Thyroid gland (tissue), 4 donors: ENCODE data around the gene MYLK2. TPM values are rescaled to one million over a fixed set of nuclear protein-coding genes. Genes with fewer than 3 reads are reported as not detected.

ENCODE experiments used
- DNase-seq, 2 donors: peaks; one replicate each; pipeline ENCODE4 v3.0.0-alpha.2; 2019
- H3K27ac ChIP-seq, 3 donors: fragments of 200-600 bp; sonication (generic); 1 replicate in 2 of 3; 2 replicates in 1 of 3; pipeline ENCODE4 v1.5.1; 2016 to 2019; ENCODE audit warnings: mild to moderate bottlenecking in 1 of 3, moderate library complexity in 1 of 3
- H3K27me3 ChIP-seq: fragments of 200-600 bp; sonication (generic); one replicate; pipeline ENCODE4 v1.5.1; 2019
- H3K36me3 ChIP-seq, 2 donors: fragments of 200-600 bp; sonication (generic); one replicate each; pipeline ENCODE4 v1.5.1; 2016 to 2019
- H3K4me1 ChIP-seq, 2 donors: fragments of 200-600 bp; sonication (generic); one replicate each; pipeline ENCODE4 v1.5.1; 2017 to 2019
- H3K4me3 ChIP-seq, 3 donors: fragments of 200-600 bp; sonication (generic); replicated peaks in 1 of 3; 1 replicate in 2 of 3; 2 replicates in 1 of 3; pipeline ENCODE4 v1.5.1; 2016; ENCODE audit warnings: mild to moderate bottlenecking in 1 of 3
- H3K9me3 ChIP-seq: fragments of 200-600 bp; sonication (generic); one replicate; pipeline ENCODE4 v1.5.1; 2017
- CTCF ChIP-seq, 6 experiments: fragments of 200-600 bp in 3 of 6; fragments of 450-650 bp in 3 of 6; sonication (generic) in 3 of 6; IDR thresholded peaks; one replicate each; pipeline ENCODE4 v1.5.1; 2016 to 2019; ENCODE audit warnings: antibody characterized with exemption in 6 of 6, mild to moderate bottlenecking in 2 of 6, inconsistent platforms in 1 of 6, moderate library complexity in 1 of 6
- POLR2A ChIP-seq, 2 donors: fragments of 450-650 bp; IDR thresholded peaks; one replicate each; pipeline ENCODE4 v1.6.1; 2017; ENCODE audit warnings: antibody characterized with exemption in 2 of 2, mild to moderate bottlenecking in 2 of 2, moderate library complexity in 1 of 2
- WGBS, 2 donors: methylation state at CpG; one replicate each; pipeline ENCODE4 v1.1.5; 2017; 5-methylcytosine and 5-hydroxymethylcytosine counted together
- intact Hi-C: fragments of 100-400 bp; cut with DNase I; formaldehyde crosslinking; loops from one replicate; pipeline ENCODE4 v1.15.1; 2023
- total RNA-seq, 4 donors: library from RNA; depleted of rRNA; stranded (reverse); fragments of >200 nt; gene quantifications; one replicate each; pipeline ENCODE4 v1.2.3, GENCODE V29; 2016

The MYLK2 gene
- total RNA-seq, 4 donors from 2014 or later = 0.22 to 0.83 TPM; not detected in 2

- TF ChIP-seq CTCF (IDR thresholded peaks at IDR 0.05) = no peak
- no peak for TF ChIP-seq POLR2A (IDR thresholded peaks at IDR 0.05)
- intact Hi-C loops = loop anchor here (10.0 kb wide), 2 partner anchors 93 to 203 kb away; partner anchors contain the start of gene COX4I2
- 56 to 66% methylated on average over 3 of the region's 3 CpGs for WGBS, 2 donors
- Histone ChIP-seq H3K36me3 (no peaks in the 10 kb centered on the region), H3K4me3 (no peak overlapping the region), H3K4me1 (peaks cover 0 to 36% of the 10 kb centered on the region in 2 donors), H3K9me3 (no peaks in the 10 kb centered on the region), H3K27ac (peak overlapping the region in 1 of 3 donors; percentile 28), H3K27me3 (no peaks in the 10 kb centered on the region)
- no peak for DNase-seq
Measured at GRCh38 chr20:31837896-31838397, 18.8 kb downstream of the MYLK2 start.

- 73 to 75% methylated on average over 9 of the region's 9 CpGs for WGBS, 2 donors
- H3K36me3 ChIP-seq = no peaks in the 10 kb centered on the region
- no peaks in the 10 kb centered on the region for H3K27me3 ChIP-seq
- H3K27ac ChIP-seq = peak overlapping the region in 1 of 3 donors; percentile 28
- TF ChIP-seq CTCF (IDR thresholded peaks at IDR 0.05) = no peak
- no peak for TF ChIP-seq POLR2A (IDR thresholded peaks at IDR 0.05)
- intact Hi-C loops = loop anchor here (10.0 kb wide), 2 partner anchors 94 to 204 kb away; partner anchors contain the start of gene COX4I2
- H3K4me1 ChIP-seq = peaks cover 0 to 39% of the 10 kb centered on the region in 2 donors
- H3K4me3 ChIP-seq = no peak overlapping the region
- DNase-seq = peak in 1 of 2 donors; percentile 37
- H3K9me3 ChIP-seq = no peaks in the 10 kb centered on the region
Measured at GRCh38 chr20:31838646-31839292, 19.6 kb downstream of the MYLK2 start.

GRCh38 chr20:31839782-31840487 is 20.8 kb downstream of the MYLK2 start:
- Histone ChIP-seq H3K9me3 (no peaks in the 10 kb centered on the region), H3K36me3 (no peaks in the 10 kb centered on the region), H3K4me3 (no peak overlapping the region), H3K4me1 (peaks cover 0 to 37% of the 10 kb centered on the region in 2 donors), H3K27me3 (no peaks in the 10 kb centered on the region), H3K27ac (no peak overlapping the region)
- no peak for DNase-seq
- TF ChIP-seq CTCF (IDR thresholded peaks at IDR 0.05) (no peak), POLR2A (IDR thresholded peaks at IDR 0.05) (no peak)
- intact Hi-C loops = loop anchor here (10.0 kb wide), 2 partner anchors 95 to 205 kb away; partner anchors contain the start of gene COX4I2
- 75 to 80% methylated on average over 5 of the region's 5 CpGs for WGBS, 2 donors

GRCh38 chr20:31840906-31841816 is 22.0 kb downstream of the MYLK2 start:
- no peak overlapping the region for H3K4me3 ChIP-seq
- intact Hi-C loops = no loop called here
- peak overlapping the region in 1 of 3 donors; percentile 38 for H3K27ac ChIP-seq
- peaks cover 0 to 31% of the 10 kb centered on the region in 2 donors for H3K4me1 ChIP-seq
- H3K27me3 ChIP-seq = no peaks in the 10 kb centered on the region
- H3K9me3 ChIP-seq = no peaks in the 10 kb centered on the region
- DNase-seq = no peak
- TF ChIP-seq CTCF (IDR thresholded peaks at IDR 0.05) (no peak), POLR2A (IDR thresholded peaks at IDR 0.05) (no peak)
- H3K36me3 ChIP-seq = no peaks in the 10 kb centered on the region
- WGBS, 2 donors = 72 to 76% methylated on average over 14 to 15 of the region's 15 CpGs
